ENCODE measurements around the gene RYR3.

The RYR3 gene

DNA sequence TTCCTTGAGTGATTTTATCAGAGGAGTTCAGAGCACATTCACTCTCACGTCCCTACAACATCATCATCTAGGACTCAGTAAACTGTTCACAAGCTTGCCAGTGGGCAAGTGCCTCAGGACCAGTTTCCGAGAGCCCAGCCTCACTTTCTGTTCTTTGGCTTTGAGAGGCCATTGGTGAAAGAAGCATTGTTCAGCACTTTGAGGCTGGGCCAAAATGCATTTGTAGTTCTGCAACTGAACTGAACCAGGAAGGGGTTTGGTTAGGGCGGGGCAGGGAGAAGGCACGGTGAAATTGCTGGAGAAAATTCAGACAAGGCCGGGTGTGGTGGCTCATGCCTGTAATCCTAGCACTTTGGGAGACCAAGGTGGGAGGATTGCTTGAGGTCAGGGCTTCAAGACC lies 435.4 kb downstream of the RYR3 start:
- Histone ChIP-seq H3K4me3 (ENCODE audit: low read length) (no peak overlapping the region), H4K20me1 (ENCODE audit: insufficient read depth, low read length) (no peaks in the 10 kb centered on the region), H3K4me2 (ENCODE audit: low read length) (no peak overlapping the region), H3K27ac (ENCODE audit: low read length) (no peak overlapping the region), H3K36me3 (replicated peaks; ENCODE audit: low read depth, low read length) (no peaks in the 10 kb centered on the region), H3K9ac (ENCODE audit: low read length) (no peak overlapping the region), H2AFZ (ENCODE audit: low read depth, low read length) (no peak overlapping the region), H3K4me1 (ENCODE audit: low read length) (no peaks in the 10 kb centered on the region), H3K27me3 (ENCODE audit: low read depth, low read length) (peaks cover 5% of the 10 kb centered on the region; the same call in 1 of the 2 replicates), H3K79me2 (ENCODE audit: low read length) (no peaks in the 10 kb centered on the region), H3K9me3 (ENCODE audit: insufficient read depth, low read length) (no peaks in the 10 kb centered on the region)
- TF ChIP-seq EZH2phosphoT487 (IDR thresholded peaks at IDR 0.05; ENCODE audit: low read depth) = no peak
- TF ChIP-seq, protein P1, sequence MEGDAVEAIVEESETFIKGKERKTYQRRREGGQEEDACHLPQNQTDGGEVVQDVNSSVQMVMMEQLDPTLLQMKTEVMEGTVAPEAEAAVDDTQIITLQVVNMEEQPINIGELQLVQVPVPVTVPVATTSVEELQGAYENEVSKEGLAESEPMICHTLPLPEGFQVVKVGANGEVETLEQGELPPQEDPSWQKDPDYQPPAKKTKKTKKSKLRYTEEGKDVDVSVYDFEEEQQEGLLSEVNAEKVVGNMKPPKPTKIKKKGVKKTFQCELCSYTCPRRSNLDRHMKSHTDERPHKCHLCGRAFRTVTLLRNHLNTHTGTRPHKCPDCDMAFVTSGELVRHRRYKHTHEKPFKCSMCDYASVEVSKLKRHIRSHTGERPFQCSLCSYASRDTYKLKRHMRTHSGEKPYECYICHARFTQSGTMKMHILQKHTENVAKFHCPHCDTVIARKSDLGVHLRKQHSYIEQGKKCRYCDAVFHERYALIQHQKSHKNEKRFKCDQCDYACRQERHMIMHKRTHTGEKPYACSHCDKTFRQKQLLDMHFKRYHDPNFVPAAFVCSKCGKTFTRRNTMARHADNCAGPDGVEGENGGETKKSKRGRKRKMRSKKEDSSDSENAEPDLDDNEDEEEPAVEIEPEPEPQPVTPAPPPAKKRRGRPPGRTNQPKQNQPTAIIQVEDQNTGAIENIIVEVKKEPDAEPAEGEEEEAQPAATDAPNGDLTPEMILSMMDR (IDR thresholded peaks at IDR 0.05; ENCODE audit: low read depth, low read length) = no peak

DNA sequence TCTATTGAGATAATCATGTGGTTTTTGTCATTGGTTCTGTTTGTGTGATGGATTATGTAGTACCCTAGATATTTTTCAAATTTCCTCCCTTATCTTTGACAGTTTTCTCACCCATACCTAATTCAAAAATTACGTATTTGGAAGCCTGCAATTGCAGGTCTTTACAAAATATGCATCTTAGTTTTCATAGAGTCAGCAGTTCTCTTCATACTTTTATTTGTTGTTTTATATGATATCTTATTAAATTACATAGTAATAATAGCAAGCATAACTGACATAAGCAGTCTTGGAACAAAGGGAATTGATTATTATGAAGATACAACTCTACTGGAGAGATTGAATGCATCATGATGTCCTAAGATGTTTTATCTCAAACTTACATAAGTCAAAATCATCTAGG lies 442.2 kb downstream of the RYR3 start:
- H3K4me2 ChIP-seq (ENCODE audit: low read length) = no peak overlapping the region

DNA sequence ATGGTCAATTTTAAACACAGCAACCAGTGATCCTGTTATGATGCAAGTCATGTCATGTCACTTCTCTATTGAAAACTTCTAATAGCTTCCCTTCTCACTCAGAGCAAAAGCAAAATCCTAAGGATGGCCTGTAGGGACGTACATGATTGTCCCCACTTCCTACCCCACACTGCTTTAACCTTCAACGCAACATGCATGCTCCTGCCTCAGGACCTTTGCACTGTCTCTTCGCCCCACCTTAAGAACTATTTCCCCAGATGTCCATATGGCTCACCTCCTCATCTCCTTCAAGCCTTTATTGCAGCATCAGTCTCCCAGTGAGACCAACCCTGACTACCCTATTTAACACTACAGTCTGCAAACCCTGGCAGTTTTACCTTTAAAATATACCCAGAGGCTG lies 443.5 kb downstream of the RYR3 start:
- H3K27me3 ChIP-seq (ENCODE audit: low read depth, low read length) = peaks cover 5% of the 10 kb centered on the region; the same call in 1 of the 2 replicates
- H3K9me3 ChIP-seq (ENCODE audit: insufficient read depth, low read length) = no peaks in the 10 kb centered on the region
- H3K36me3 ChIP-seq (replicated peaks; ENCODE audit: low read depth, low read length) = no peaks in the 10 kb centered on the region
- TF ChIP-seq EZH2phosphoT487 (IDR thresholded peaks at IDR 0.05; ENCODE audit: low read depth) = no peak
- TF ChIP-seq, protein P1 (IDR thresholded peaks at IDR 0.05; ENCODE audit: low read depth, low read length) = no peak
- H3K9ac ChIP-seq (ENCODE audit: low read length) = no peak overlapping the region
- H3K4me2 ChIP-seq (ENCODE audit: low read length) = no peak overlapping the region
- H3K4me1 ChIP-seq (ENCODE audit: low read length) = peaks cover 8% of the 10 kb centered on the region
- no peaks in the 10 kb centered on the region for H3K79me2 ChIP-seq (ENCODE audit: low read length)
- no peak overlapping the region for H3K27ac ChIP-seq (ENCODE audit: low read length)
- no peak overlapping the region for H3K4me3 ChIP-seq (ENCODE audit: low read length)
- no peak overlapping the region for H2AFZ ChIP-seq (ENCODE audit: low read depth, low read length)
- H4K20me1 ChIP-seq (ENCODE audit: insufficient read depth, low read length) = no peaks in the 10 kb centered on the region

More for the DNA sequence above, 442.2 kb downstream of the RYR3 start:
- peaks cover 7% of the 10 kb centered on the region for H3K4me1 ChIP-seq (ENCODE audit: low read length)
- no peak overlapping the region for H3K9ac ChIP-seq (ENCODE audit: low read length)
- TF ChIP-seq, protein P1 (IDR thresholded peaks at IDR 0.05; ENCODE audit: low read depth, low read length) = no peak
- TF ChIP-seq EZH2phosphoT487 (IDR thresholded peaks at IDR 0.05; ENCODE audit: low read depth) = no peak
- H3K79me2 ChIP-seq (ENCODE audit: low read length) = no peaks in the 10 kb centered on the region
- H3K9me3 ChIP-seq (ENCODE audit: insufficient read depth, low read length) = no peaks in the 10 kb centered on the region
- H2AFZ ChIP-seq (ENCODE audit: low read depth, low read length) = no peak overlapping the region
- no peak overlapping the region for H3K4me3 ChIP-seq (ENCODE audit: low read length)
- no peaks in the 10 kb centered on the region for H4K20me1 ChIP-seq (ENCODE audit: insufficient read depth, low read length)
- H3K27me3 ChIP-seq (ENCODE audit: low read depth, low read length) = peaks cover 5% of the 10 kb centered on the region; the same call in 1 of the 2 replicates
- no peaks in the 10 kb centered on the region for H3K36me3 ChIP-seq (replicated peaks; ENCODE audit: low read depth, low read length)
- H3K27ac ChIP-seq (ENCODE audit: low read length) = no peak overlapping the region

DNA sequence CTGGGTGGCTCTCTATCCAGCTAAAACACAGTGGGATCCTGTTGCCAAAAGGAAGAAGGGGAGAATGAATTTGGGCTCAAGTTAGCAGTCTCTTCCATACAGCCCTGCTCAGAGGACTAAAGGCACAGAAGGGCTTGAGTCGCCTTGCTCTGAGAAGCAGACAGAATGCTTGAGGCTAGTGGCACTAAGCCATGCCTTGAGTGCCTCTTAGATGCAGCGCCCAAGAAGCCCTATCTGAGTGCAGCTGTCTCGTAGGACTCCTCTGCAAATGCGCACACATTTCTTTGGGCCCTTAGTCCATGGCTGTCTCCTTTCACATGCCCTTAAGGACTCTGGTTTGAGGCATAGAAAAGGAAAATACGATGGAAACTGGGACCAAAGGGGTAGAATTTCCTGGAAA lies 446.2 kb downstream of the RYR3 start:
- Histone ChIP-seq H3K9me3 (ENCODE audit: insufficient read depth, low read length) (no peaks in the 10 kb centered on the region), H3K27ac (ENCODE audit: low read length) (no peak overlapping the region), H3K4me3 (ENCODE audit: low read length) (no peak overlapping the region), H2AFZ (ENCODE audit: low read depth, low read length) (no peak overlapping the region), H3K27me3 (ENCODE audit: low read depth, low read length) (no peaks in the 10 kb centered on the region), H3K4me1 (ENCODE audit: low read length) (peaks cover 8% of the 10 kb centered on the region), H3K4me2 (ENCODE audit: low read length) (no peak overlapping the region), H3K36me3 (replicated peaks; ENCODE audit: low read depth, low read length) (no peaks in the 10 kb centered on the region), H3K79me2 (ENCODE audit: low read length) (no peaks in the 10 kb centered on the region), H4K20me1 (ENCODE audit: insufficient read depth, low read length) (no peaks in the 10 kb centered on the region), H3K9ac (ENCODE audit: low read length) (no peak overlapping the region)
- TF ChIP-seq, protein P1 (IDR thresholded peaks at IDR 0.05; ENCODE audit: low read depth, low read length) = no peak
- no peak for TF ChIP-seq EZH2phosphoT487 (IDR thresholded peaks at IDR 0.05; ENCODE audit: low read depth)

Measured in OCI-LY3 (cell line).